Central memory CD4-positive, alpha-beta T cell (primary cell): Measurements from ENCODE around the gene TRMT2A.
"Not testable (repeated sequence)": the region's sequence is repeated elsewhere in the genome, so short reads cannot be mapped to it uniquely, and the experiment has no call there.

Experiments
- DNase-seq: peaks from one replicate; pipeline ENCODE4 v3.0.0; 2022
- total RNA-seq, 3 experiments: gene quantifications; one replicate each; lab custom pipeline; 2026; lab: John Stamatoyannopoulos, UW

TRMT2A gene
- 66.9 to 103 (median 70.0) reads per million in 3 experiments for total RNA-seq

GRCh38 chr22:20116951-20117632, at the start of gene TRMT2A:
TSS of gene TRMT2A (minus strand) at chr22:20117226. CDS start at chr22:20116906, 320 bp downstream.
- peak; percentile 98 for DNase-seq

- DNase-seq, result no peak
These were observed 49.7 kb upstream of the TRMT2A start for GRCh38 chr22:20166703-20167102.

GRCh38 chr22:20165913-20166312, 48.9 kb upstream of the TRMT2A start:
- no peak for DNase-seq

DNA sequence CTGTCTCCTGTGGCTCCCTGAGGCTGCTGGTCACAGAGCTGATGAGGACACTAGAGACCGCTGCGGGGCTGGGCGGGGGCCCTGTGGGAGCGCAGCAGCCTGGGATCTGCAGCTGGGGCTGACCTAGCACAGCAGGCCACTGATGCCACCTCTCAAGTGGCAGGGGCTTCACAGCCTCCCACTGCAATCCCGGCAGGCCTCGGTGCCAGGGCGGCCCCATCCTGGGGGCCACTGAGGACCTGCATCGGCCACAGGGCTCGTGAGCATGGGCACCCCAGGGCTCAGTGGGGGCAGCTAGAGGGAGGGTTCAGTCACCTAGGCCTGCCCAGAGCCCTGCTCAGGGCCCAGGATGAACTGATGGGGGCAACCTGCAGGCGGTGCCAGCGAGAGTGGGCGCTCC, 48.4 kb upstream of the TRMT2A start:
- no peak for DNase-seq

- DNase-seq, result no peak
These were observed 47.8 kb upstream of the TRMT2A start for GRCh38 chr22:20164863-20165262.

DNA sequence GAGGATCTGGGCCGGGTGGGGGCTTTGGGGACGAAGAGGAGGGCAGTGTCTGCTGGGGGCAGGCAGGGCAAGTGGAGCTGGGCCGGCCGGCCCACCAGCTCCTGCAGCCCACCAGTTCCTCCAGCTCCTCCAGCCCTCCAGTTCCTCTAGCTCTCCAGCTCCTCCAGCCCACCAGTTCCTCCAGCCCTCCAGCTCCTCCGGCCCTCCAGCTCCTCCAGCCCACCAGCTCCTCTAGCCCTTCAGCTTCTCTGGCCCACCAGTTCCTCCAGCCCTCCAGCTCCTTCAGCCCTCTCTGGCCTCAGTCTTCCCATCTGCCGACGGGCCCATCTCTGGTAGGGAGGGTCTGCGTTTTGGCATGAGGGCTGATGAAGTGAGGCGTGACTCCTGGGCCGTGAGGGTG, 43.0 kb upstream of the TRMT2A start:
- DNase-seq, result no peak

DNA sequence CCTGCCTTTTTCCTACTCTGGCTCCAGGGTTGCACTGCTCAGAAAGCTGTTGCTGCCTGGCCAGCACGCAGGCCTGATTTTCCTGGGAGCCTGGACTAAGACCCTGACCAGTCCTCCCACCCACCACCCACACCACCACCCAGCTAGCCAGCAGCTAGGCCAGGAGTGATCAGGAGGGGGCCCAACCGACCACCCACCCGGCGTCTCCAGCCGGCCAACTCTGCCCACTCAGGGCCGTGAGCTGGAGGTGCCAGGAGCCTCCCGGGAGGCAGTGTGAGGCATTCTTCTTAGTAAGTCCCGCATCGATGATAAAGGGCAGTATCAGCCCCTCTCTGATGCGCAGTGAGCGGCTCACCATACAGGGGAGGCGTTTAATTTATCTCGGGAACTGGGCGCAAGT, 42.5 kb upstream of the TRMT2A start:
- DNase-seq, result not testable (repeated sequence)

GRCh38 chr22:20159076-20159475, 42.0 kb upstream of the TRMT2A start:
- no peak for DNase-seq

- DNase-seq, result no peak
These were observed 41.5 kb upstream of the TRMT2A start for GRCh38 chr22:20158391-20159036.

DNA sequence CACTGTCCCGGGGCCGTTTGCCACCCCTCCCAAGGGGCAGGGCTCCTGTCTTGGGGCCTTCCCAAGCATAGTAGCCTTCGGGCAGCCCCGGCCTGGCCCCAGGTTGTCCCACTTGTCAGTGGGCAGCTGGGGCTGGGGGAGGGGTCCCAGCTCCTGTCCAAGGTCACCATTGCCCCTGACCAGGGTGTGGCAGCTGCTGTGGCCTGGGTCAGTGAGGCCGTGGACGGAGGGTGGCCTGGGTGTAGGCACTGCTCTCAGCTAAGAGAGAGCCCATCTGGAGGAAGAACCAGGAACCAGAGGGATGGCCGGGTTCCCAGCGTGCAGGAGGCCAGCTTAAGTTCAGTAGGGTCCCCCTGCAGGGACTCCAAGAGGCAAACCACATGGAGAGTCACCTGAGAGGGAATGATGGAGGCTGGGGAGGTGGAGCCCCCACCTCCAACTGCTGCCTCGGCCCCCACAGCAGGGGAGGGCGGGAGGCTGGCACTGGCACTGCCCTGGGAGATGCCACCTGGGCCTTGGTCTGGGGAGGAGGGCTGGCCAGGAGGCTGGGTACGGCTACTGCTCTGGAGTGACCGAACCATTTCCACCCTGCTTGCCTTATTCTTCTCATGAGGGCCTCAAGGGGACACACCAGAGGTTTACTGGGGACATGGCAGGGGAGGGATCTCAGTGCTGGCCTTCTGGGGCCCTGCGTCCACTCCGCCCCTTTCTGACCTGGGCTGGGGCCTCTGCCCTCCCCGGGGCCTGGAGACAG, 40.6 kb upstream of the TRMT2A start:
- DNase-seq, result no peak

DNA sequence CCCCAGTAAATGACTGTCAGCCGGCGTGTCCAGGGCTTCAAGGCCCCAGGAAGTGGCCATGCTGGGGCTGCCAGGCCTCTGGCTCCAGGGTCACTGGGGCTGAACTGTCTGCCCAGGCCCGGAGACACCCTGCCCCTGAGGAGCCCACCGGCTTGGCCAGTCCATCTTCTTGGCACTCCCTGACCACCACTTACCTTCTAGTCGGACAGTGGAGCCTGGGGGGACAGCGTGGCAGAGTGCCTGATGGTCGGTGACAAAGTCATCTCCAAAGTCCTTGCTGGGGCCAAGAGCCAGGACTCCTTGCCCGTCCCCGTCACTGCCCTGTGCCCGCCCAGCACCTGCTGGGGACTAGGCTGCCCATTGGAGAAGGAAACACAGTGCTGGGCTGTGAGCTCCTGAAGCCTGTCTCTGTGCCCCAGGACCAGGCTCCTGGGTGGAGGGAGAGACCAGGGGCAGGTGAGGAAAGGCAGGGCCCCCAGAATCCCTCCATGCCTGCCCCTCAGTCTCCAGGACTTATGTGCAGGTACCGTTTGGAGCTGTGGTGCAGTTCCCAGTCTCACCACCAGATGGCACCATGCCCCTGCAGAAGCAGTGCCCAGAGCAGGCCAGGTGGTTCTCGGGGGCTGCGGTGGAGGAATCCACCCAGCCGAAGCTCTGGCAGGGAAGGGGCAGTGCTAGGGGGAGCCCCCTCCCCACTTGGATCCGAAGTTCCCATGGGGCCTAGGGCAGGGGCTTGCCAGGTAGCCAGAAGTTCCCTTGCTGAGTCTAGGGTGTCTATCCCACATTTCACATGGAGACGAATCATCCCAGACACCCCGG, 39.8 kb upstream of the TRMT2A start:
- peak; percentile 76 for DNase-seq

DNA sequence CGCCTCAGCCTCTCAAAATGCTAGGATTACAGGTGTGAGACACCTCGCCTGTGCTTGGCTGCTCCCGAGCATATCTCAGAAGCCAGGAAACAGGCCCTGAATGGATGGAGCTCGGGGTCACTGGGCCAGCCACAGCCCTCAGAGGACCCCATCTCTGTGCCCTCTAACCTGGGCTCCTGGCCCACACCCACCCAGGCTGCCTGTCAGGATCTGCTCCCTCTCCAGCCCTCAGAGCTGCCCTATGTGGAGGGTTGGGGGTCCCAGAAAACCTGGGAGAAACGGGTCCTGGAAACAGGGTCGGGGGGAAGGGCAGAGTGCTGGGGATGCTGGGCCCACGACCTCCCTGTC, 39.0 kb upstream of the TRMT2A start:
- DNase-seq, result no peak

DNA sequence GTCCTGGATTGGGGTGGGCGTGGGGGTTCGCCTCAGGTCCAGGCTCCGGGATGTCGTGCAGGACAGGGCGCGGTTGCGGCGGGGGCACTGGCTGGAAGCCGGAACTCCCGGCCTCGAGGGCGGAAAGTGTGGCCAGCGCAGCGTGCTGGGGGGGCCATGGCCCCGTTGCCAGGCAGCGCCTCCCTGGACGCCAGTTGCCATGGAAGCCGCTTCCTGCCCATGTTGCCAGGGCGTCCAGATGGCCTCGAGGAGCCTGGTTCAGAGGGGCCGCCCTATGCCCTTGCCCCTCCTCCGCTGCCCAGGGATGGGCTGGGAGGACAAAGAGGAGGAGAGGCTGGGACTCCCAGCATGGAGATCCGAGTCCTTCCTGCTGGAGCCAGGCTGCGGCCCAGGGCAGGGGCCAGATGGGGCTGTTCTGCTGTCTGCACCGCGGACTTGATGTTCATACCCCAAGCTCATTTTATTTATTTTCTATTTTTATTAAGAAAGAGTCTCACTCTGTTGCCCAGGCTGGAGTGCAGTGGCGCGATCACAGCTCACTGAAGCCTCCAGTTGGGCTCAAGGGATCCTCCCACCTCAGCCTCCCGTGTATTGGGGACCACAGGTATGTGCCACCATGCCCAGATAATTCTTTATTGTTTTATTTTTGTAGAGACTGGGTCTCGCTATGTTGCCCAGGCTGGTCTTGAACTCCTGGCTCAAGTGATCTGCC, 38.5 kb upstream of the TRMT2A start:
- DNase-seq, result no peak

DNA sequence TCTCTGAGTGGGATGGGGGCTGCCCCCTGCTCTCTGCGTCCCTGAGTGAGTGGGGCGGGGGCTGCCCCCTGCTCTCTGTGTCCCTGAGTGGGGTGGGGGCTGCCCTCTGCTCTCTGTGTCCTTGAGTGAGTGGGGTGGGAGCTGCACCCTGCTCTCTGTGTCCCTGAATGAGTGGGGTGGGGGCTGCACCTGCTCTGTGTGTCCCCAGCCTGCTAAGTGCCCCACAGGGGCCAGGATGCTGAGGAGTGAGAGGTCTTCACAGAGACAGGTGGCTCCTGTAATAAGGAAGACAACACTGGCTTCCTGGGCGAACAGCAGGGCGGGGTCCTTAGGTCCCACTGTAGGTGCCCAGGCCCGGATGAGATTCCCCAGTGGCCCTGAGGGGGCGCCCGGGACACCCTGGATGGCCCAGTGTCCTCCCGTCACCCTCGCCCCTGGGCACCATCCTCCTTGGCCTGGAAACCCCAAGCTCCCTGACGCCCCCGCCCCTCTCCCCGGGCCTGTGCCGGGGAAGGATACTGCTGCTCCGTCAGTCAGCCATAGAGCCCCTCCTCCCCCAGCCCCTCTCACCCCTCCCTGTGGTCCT, 37.7 kb upstream of the TRMT2A start:
- no peak for DNase-seq

DNA sequence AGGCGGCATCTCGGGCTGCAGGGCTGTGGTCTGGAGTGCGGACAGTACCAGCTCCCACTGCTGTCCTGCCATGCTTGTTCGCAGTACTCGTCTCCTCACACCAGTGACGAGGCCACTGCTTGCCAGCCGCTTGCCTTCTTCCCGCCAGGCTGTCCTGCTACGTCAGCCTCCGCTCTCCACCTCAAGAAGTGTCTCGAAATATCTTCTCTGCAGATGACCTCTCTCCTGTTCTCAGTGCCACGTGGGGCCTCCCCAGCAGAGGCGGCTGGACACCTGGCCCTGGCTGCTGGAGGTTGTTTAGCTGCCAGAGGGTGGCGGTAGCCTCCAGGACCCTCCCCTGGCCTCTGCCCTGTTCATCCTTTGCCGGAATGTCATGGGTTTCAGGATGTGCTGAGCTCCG, 36.9 kb upstream of the TRMT2A start:
- no peak for DNase-seq

- no peak for DNase-seq
These were observed 35.5 kb upstream of the TRMT2A start for GRCh38 chr22:20152464-20152890.

GRCh38 chr22:20151276-20151588, 34.2 kb upstream of the TRMT2A start:
- DNase-seq, result no peak

DNA sequence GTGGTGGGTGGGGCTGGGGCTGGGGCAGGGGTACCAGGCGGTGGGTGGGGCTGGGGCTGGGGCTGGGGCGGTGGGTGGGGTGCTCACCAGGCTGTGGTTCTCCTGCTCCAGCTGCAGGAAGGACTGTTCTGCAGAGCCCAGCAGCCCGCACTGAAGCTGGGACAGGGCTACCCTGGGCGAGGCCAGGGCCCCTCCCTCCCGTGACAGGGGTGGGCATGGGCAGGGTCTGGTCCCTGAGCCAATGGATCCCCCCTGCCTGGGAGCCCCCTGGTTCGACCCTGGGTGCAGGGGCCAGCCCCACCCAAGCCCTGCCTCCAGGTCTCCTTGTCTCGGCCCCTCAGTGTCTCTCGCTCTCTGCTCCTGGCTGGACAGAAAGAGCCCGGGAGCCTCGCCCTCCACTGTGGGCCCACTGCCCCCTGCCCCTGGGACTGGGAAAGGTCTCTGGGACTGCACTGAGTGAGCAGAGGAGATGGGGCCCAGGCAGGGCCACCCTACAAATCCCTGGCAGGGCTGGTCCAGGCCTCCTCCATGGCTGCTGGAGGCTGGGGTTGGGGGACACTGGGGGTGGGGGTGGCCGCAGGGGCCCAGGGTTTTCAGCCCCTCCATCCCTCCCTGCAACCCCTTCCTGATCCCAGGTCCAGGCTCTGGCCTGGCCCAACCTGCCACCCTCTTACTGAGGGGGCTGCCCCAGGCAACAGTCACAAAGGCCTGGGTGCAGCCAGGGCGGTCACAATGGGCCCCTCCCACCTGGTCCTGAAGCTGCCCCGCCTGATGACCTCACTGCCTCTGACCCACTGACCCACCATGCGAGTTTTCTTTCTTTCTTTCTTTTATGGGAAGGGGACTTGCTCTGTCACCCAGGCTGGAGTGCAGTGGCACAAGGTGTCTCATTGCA, 33.6 kb upstream of the TRMT2A start, which contains the start of gene CCDC188:
Gene CCDC188 (minus strand): TSS at position 675 of the 895 bp plus-strand sequence. CDS start 69 bp downstream, at position 606.
- DNase-seq, result no peak

DNA sequence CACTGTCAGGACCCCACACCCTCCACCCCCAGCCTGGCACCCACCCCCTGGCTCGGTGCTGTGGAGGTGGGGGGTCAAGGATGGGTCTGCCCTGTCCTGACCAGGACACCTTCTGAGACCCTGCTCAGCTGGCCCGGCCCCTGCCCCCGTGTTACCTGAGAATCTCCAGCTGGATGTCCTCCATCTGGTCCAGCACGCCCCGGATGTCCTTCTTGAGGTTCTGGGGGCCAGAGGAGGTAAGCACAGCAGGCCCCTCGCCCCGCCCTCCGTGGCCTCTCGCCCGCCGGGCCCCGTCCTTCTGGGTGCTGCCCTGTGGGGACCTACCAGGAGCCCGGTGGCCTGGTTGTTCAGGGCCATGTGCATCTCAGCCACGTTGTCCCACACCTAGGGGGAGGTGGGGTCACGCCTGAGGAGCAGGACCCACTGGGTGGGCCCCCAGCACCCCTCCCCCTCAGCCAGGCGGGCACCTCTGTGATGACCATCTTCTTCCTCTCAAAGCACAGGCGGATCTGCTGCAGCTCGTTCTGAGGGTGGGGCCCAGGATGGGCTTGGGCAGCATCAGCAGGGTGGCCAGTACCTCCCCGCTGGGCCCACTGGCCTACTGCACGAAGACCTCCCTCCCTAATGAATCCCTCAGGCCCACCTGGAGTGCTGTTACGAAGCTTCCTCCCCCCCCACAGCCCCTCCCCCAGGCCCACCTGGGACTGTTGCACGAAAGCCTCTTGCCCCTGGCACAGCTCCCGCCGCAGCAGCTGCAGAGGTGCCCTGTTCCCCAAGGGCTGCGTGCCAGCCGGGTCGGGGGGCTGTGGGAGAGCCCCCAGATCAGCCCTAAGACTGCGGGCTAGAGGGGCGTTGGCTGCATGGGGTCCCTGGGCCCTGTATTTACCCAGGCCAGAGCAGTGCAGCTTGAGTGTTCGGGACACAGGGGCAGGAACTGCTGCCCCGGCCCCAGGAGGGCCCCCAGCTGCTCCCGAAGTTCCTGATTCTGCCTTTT, 32.5 kb upstream of the TRMT2A start:
- DNase-seq, result no peak

GRCh38 chr22:20148414-20148813, 31.4 kb upstream of the TRMT2A start:
- no peak for DNase-seq
